Measurements from ENCODE around the gene SLC19A2. TPM values are rescaled to one million over a fixed set of nuclear protein-coding genes. Genes with fewer than 3 reads are reported as not detected.

The SLC19A2 gene
- polyA plus RNA-seq, 1 experiment, result 6.0 TPM

DNA sequence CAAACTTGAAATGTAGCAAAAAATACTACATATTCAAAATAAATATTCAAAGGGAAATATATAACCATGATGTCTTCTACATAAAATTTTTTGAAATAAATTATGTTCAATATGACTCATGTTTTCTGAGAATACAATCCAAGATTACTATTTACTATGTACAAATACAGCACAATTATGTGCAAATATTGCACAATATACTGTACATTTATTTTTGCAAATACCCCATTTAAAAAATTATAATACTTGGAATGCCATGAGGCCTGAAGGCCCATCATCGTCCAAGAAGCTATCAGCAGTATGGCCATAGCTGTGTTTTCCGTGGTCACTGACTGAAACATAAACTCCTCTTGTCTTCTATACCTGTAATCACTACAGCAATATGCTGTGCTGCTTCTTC lies 70.8 kb downstream of the SLC19A2 start:
- H3K27me3 ChIP-seq (ENCODE audit: control insufficient read depth, insufficient read depth, low read length), result no peaks in the 10 kb centered on the region
- H3K4me3 ChIP-seq (ENCODE audit: low read depth, low read length), result no peak overlapping the region
- TF ChIP-seq, protein P1, sequence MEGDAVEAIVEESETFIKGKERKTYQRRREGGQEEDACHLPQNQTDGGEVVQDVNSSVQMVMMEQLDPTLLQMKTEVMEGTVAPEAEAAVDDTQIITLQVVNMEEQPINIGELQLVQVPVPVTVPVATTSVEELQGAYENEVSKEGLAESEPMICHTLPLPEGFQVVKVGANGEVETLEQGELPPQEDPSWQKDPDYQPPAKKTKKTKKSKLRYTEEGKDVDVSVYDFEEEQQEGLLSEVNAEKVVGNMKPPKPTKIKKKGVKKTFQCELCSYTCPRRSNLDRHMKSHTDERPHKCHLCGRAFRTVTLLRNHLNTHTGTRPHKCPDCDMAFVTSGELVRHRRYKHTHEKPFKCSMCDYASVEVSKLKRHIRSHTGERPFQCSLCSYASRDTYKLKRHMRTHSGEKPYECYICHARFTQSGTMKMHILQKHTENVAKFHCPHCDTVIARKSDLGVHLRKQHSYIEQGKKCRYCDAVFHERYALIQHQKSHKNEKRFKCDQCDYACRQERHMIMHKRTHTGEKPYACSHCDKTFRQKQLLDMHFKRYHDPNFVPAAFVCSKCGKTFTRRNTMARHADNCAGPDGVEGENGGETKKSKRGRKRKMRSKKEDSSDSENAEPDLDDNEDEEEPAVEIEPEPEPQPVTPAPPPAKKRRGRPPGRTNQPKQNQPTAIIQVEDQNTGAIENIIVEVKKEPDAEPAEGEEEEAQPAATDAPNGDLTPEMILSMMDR (IDR thresholded peaks at IDR 0.05; ENCODE audit: low read depth, low read length), result no peak
- ChIA-PET POLR2A (no interaction called here), CTCF (no interaction called here)
- no peaks in the 10 kb centered on the region for H3K9me3 ChIP-seq (ENCODE audit: control insufficient read depth, insufficient read depth, low read length)
- no peak for DNase-seq (ENCODE audit: low read depth, low spot score)
- no peak overlapping the region for H3K27ac ChIP-seq (ENCODE audit: low read depth, low read length)

Small RNA genes lying within 50 kb of the gene (small RNA-seq; reads per million reads assigned to genes)
- not detected for gene AL021068.2 (ENCODE audit: insufficient read length, low read depth)

Other genes starting within 250 kb of the SLC19A2 start
- gene NME7, start 118.1 kb downstream of the SLC19A2 start, polyA plus RNA-seq (2011; rRNA removed), result 19.7 and 27.3 TPM in 2 replicates
- gene BLZF1, start 117.7 kb downstream of the SLC19A2 start, polyA plus RNA-seq (2011; rRNA removed), result 16.2 and 23.0 TPM in 2 replicates
- 0.09 and 0.17 TPM in 2 replicates for gene CCDC181, start 58.5 kb downstream of the SLC19A2 start, polyA plus RNA-seq (2011; rRNA removed)
- gene F5, start 100.5 kb upstream of the SLC19A2 start, polyA plus RNA-seq (2011; rRNA removed), result not detected in 2 replicates
- gene SELP, start 144.2 kb upstream of the SLC19A2 start, polyA plus RNA-seq (2011; rRNA removed), result not detected in 2 replicates
- gene SELL, start 225.7 kb upstream of the SLC19A2 start, polyA plus RNA-seq (2011; rRNA removed), result 0.05 TPM in 1 of 2 replicates, not detected in the other
- gene SELE, start 248.1 kb upstream of the SLC19A2 start, polyA plus RNA-seq (2011; rRNA removed), result not detected in 2 replicates